Measurements from ENCODE around the gene BEGAIN.

Gene BEGAIN

DNA sequence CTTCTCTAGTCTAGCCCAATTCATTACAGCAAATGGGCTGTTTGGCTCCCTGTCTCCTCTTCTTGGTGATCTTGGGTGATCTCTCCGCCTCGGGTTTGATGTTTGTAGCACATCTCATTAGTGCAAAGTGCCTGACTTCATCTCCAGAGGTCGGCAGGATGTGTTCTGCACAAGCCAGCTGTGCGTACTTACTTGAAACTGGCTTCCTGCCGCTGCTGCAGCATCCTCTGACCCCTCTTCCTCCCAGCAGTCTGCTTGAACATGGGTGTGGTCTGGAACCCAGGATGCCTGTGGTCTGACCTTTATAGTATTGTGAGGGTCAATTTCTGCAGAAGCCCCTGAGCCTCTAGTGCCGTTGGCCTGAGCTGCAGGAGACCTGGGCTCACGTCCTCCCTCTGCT is 99.2 kb downstream of the BEGAIN start:
- Histone ChIP-seq H3K4me2 (ENCODE audit: low read length) (no peak overlapping the region), H3K27me3 (ENCODE audit: insufficient read depth, low read length) (no peaks in the 10 kb centered on the region), H3K4me1 (ENCODE audit: insufficient read depth, low read length, severe bottlenecking) (no peaks in the 10 kb centered on the region), H3K79me2 (ENCODE audit: insufficient read depth, low read length) (no peaks in the 10 kb centered on the region), H4K20me1 (ENCODE audit: insufficient read depth, low read length) (no peaks in the 10 kb centered on the region), H3K9me3 (ENCODE audit: low read length) (no peaks in the 10 kb centered on the region), H3K27ac (ENCODE audit: low read depth, low read length, poor library complexity, severe bottlenecking) (no peak overlapping the region), H3F3A (ENCODE audit: insufficient read depth, low read length) (no peaks in the 10 kb centered on the region), H3K9me2 (ENCODE audit: low read depth, low read length) (no peaks in the 10 kb centered on the region), H3K4me3 (ENCODE audit: low read depth, low read length, poor library complexity, severe bottlenecking) (no peak overlapping the region), H3K36me3 (ENCODE audit: insufficient read depth, low read length) (no peaks in the 10 kb centered on the region), H3K9ac (ENCODE audit: low read length) (no peak overlapping the region), H2AFZ (ENCODE audit: low read length) (no peak overlapping the region)
- TF ChIP-seq EZH2 (IDR thresholded peaks at IDR 0.05; ENCODE audit: borderline replicate concordance, low read length): no peak
- TF ChIP-seq, protein P1, sequence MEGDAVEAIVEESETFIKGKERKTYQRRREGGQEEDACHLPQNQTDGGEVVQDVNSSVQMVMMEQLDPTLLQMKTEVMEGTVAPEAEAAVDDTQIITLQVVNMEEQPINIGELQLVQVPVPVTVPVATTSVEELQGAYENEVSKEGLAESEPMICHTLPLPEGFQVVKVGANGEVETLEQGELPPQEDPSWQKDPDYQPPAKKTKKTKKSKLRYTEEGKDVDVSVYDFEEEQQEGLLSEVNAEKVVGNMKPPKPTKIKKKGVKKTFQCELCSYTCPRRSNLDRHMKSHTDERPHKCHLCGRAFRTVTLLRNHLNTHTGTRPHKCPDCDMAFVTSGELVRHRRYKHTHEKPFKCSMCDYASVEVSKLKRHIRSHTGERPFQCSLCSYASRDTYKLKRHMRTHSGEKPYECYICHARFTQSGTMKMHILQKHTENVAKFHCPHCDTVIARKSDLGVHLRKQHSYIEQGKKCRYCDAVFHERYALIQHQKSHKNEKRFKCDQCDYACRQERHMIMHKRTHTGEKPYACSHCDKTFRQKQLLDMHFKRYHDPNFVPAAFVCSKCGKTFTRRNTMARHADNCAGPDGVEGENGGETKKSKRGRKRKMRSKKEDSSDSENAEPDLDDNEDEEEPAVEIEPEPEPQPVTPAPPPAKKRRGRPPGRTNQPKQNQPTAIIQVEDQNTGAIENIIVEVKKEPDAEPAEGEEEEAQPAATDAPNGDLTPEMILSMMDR (IDR thresholded peaks at IDR 0.05; ENCODE audit: low read length): no peak

DNA sequence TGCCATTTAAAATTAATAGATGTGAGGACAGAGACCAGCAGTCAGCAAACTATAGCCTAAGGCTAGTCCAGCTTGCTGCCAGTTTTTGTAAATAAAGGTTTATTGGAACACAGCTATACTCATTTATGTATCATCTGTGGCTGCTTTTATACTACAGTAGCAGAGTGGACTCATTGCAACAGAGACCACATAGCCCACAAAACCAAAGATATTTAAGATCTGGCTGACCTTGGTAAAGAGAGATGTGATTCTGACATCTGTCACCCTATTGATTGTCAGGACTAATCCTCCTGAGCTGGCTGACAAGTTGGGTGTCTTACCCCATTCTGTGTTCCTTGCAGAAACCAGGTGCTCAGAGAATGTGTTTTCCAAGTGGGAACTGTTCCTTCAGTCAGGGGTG is 99.9 kb downstream of the BEGAIN start:
- Histone ChIP-seq H3K4me3 (ENCODE audit: low read depth, low read length, poor library complexity, severe bottlenecking) (no peak overlapping the region), H3K4me1 (ENCODE audit: insufficient read depth, low read length, severe bottlenecking) (no peaks in the 10 kb centered on the region), H3K27ac (ENCODE audit: low read depth, low read length, poor library complexity, severe bottlenecking) (no peak overlapping the region), H3K27me3 (ENCODE audit: insufficient read depth, low read length) (no peaks in the 10 kb centered on the region), H3K9me2 (ENCODE audit: low read depth, low read length) (no peaks in the 10 kb centered on the region), H3K9ac (ENCODE audit: low read length) (no peak overlapping the region), H2AFZ (ENCODE audit: low read length) (no peak overlapping the region), H3K9me3 (ENCODE audit: low read length) (no peaks in the 10 kb centered on the region), H3K36me3 (ENCODE audit: insufficient read depth, low read length) (no peaks in the 10 kb centered on the region), H3K79me2 (ENCODE audit: insufficient read depth, low read length) (no peaks in the 10 kb centered on the region), H3F3A (ENCODE audit: insufficient read depth, low read length) (no peaks in the 10 kb centered on the region), H3K4me2 (ENCODE audit: low read length) (no peak overlapping the region), H4K20me1 (ENCODE audit: insufficient read depth, low read length) (no peaks in the 10 kb centered on the region)
- TF ChIP-seq EZH2 (IDR thresholded peaks at IDR 0.05; ENCODE audit: borderline replicate concordance, low read length): no peak
- TF ChIP-seq, protein P1 (IDR thresholded peaks at IDR 0.05; ENCODE audit: low read length): no peak

All from OCI-LY1 (cell line).